Measurements from ENCODE around the gene OR4Q3.
"Not testable (repeated sequence)": the region's sequence is repeated elsewhere in the genome, so short reads cannot be mapped to it uniquely, and the experiment has no call there.

OR4Q3 gene

GRCh38 chr14:19743256-19743655, at the start of gene OR4Q3:
Gene OR4Q3 (plus strand): TSS chr14:19743571.
- DNase-seq: no peak

GRCh38 chr14:19729359-19729758, 14.0 kb upstream of the OR4Q3 start:
- no peak for DNase-seq

- DNase-seq: no peak
Measured at GRCh38 chr14:19729763-19730162, 13.6 kb upstream of the OR4Q3 start.

- not testable (repeated sequence) for DNase-seq
Measured at GRCh38 chr14:19733893-19734292, 9.5 kb upstream of the OR4Q3 start.

GRCh38 chr14:19752316-19752715, 8.9 kb downstream of the OR4Q3 start:
- DNase-seq: not testable (repeated sequence)

GRCh38 chr14:19754172-19754571, 10.8 kb downstream of the OR4Q3 start:
- DNase-seq: no peak

- not testable (repeated sequence) for DNase-seq
Measured at GRCh38 chr14:19771491-19771890, 28.1 kb downstream of the OR4Q3 start.

- no peak for DNase-seq
Measured at GRCh38 chr14:19771895-19772430, 28.6 kb downstream of the OR4Q3 start.

- not testable (repeated sequence) for DNase-seq
Measured at GRCh38 chr14:19772454-19772853, 29.1 kb downstream of the OR4Q3 start.

GRCh38 chr14:19773204-19773603, 29.8 kb downstream of the OR4Q3 start, which contains the start of gene OR4M1:
Gene OR4M1 (plus strand): TSS chr14:19773504. CDS start chr14:19780323, 6,819 bp downstream.
- not testable (repeated sequence) for DNase-seq

- DNase-seq: no peak
Measured at GRCh38 chr14:19775587-19775986, 32.2 kb downstream of the OR4Q3 start.

GRCh38 chr14:19785848-19786247, 42.5 kb downstream of the OR4Q3 start:
- not testable (repeated sequence) for DNase-seq

- not testable (repeated sequence) for DNase-seq
Measured at GRCh38 chr14:19787318-19787717, 43.9 kb downstream of the OR4Q3 start.

- DNase-seq: not testable (repeated sequence)
Measured at GRCh38 chr14:19788150-19788549, 44.8 kb downstream of the OR4Q3 start.

GRCh38 chr14:19796520-19797108, 53.2 kb downstream of the OR4Q3 start:
- DNase-seq: not testable (repeated sequence)
